Transverse colon (tissue), 4 donors: ENCODE results near the gene PYCR2. TPM values are rescaled to one million over a fixed set of nuclear protein-coding genes. Genes with fewer than 3 reads are reported as not detected.
A peak's percentile ranks its signal among the peaks of the same experiment; 100 is the strongest.

Source experiments
- DNase-seq: peaks from one replicate; pipeline ENCODE4 v3.0.0-alpha.2; 2019
- H3K27ac ChIP-seq, 4 donors: fragments of 200-600 bp; sonication (generic); 2 replicates each; pipeline ENCODE4 v1.5.1; 2016 to 2018; ENCODE audit warnings: inconsistent platforms in 4 of 4
- H3K27me3 ChIP-seq: fragments of 200-600 bp; sonication (generic); 2 replicates; pipeline ENCODE4 v1.5.1; 2017; ENCODE audit warnings: inconsistent platforms
- H3K36me3 ChIP-seq, 4 donors: fragments of 200-600 bp; sonication (generic); 2 replicates each; pipeline ENCODE4 v1.5.1; 2017 to 2019; ENCODE audit warnings: inconsistent platforms in 4 of 4
- H3K4me1 ChIP-seq, 4 donors: fragments of 200-600 bp; sonication (generic); 2 replicates each; pipeline ENCODE4 v1.5.1; 2017 to 2020; ENCODE audit warnings: inconsistent platforms in 4 of 4
- H3K4me3 ChIP-seq, 4 donors: fragments of 200-600 bp; sonication (generic); 1 replicate in 1 of 4; 2 replicates in 3 of 4; pipeline versions ENCODE4 v1.5.1 to v1.6.1; 2017 to 2019; ENCODE audit warnings: inconsistent platforms in 4 of 4
- H3K9me3 ChIP-seq, 2 donors: fragments of 200-600 bp; sonication (generic); 2 replicates each; pipeline ENCODE4 v1.5.1; 2017 to 2019; ENCODE audit warnings: inconsistent platforms in 2 of 2
- CTCF ChIP-seq, 5 experiments: fragments of 200-600 bp in 3 of 5; fragments of 450-650 bp in 2 of 5; sonication (generic) in 3 of 5; IDR thresholded peaks; 1 replicate in 2 of 5; 2 replicates in 3 of 5; pipeline ENCODE4 v1.5.1; 2016 to 2017; ENCODE audit warnings: antibody characterized with exemption in 5 of 5, inconsistent platforms in 3 of 5, mild to moderate bottlenecking in 2 of 5, moderate library complexity in 1 of 5
- EP300 ChIP-seq: sonication (generic); formaldehyde crosslinking; IDR thresholded peaks from one replicate; pipeline ENCODE4 v1.6.1; 2017; ENCODE audit warnings: antibody characterized with exemption, low read depth
- POLR2A ChIP-seq: fragments of 450-650 bp; IDR thresholded peaks from one replicate; pipeline ENCODE4 v1.6.1; 2016; ENCODE audit warnings: antibody characterized with exemption, mild to moderate bottlenecking, moderate library complexity
- POLR2AphosphoS5 ChIP-seq, 3 donors: sonication (generic); formaldehyde crosslinking; IDR thresholded peaks; one replicate each; pipeline ENCODE4 v1.6.1; 2016; ENCODE audit warnings: antibody characterized with exemption in 3 of 3
- WGBS, 2 donors: methylation state at CpG; one replicate each; pipeline ENCODE4 v1.1.5; 2018; ENCODE audit warnings: low coverage in 1 of 2; 5-methylcytosine and 5-hydroxymethylcytosine counted together
- in situ Hi-C, 4 donors: fragments of 200-750 bp; cut with MboI; loops; one replicate each; pipeline versions ENCODE4 v1.15.0 to v1.15.1; 2017; ENCODE audit warnings: low sequenced_read_pairs in 3 of 4, low pct_ligation_motif_present in 1 of 4, low pct_unique_long_range_greater_than_20kb in 1 of 4
- intact Hi-C: fragments of 100-400 bp; cut with DNase I; formaldehyde crosslinking; loops from one replicate; pipeline ENCODE4 v1.15.1; 2023; ENCODE audit warnings: low total_unique reads
- total RNA-seq, 4 donors: library from RNA; depleted of rRNA; stranded (reverse); fragments of >200 nt; gene quantifications; one replicate each; pipeline ENCODE4 v1.1.0, GENCODE V29; 2016

PYCR2 gene
- total RNA-seq, 4 donors from 2014 or later = 26.5 to 40.6 (median 32.2) TPM

GRCh38 chr1:225880222-225880588 is 43.8 kb downstream of the PYCR2 start:
- Histone ChIP-seq H3K36me3 (no peaks in the 10 kb centered on the region), H3K4me1 (peaks cover 44 to 74% (median 62%) of the 10 kb centered on the region in 4 donors), H3K9me3 (no peaks in the 10 kb centered on the region), H3K4me3 (peak overlapping the region in 2 of 4 donors; percentile 19 to 92), H3K27me3 (no peaks in the 10 kb centered on the region), H3K27ac (peak overlapping the region; percentile 93 to 98 (median 98))
- WGBS, 2 donors = 61% methylated on average over 2 of the region's 2 CpGs; no CpG with 5 or more reads in 1 of the 2 donors
- in situ Hi-C loops = no loop called here
- intact Hi-C loops = no loop called here
- no peak for TF ChIP-seq POLR2AphosphoS5 (IDR thresholded peaks at IDR 0.05)
- TF ChIP-seq CTCF (IDR thresholded peaks at IDR 0.05) = no peak
- peak; percentile 54 for DNase-seq

GRCh38 chr1:225879521-225880221 is 44.4 kb downstream of the PYCR2 start:
- no peaks in the 10 kb centered on the region for H3K36me3 ChIP-seq
- no peaks in the 10 kb centered on the region for H3K27me3 ChIP-seq
- peak overlapping the region in 2 of 4 donors; percentile 19 to 92 for H3K4me3 ChIP-seq
- peak overlapping the region; percentile 93 to 98 (median 98) for H3K27ac ChIP-seq
- TF ChIP-seq EP300 = no peak
- TF ChIP-seq POLR2A = peak; percentile 77
- TF ChIP-seq CTCF (IDR thresholded peaks at IDR 0.05) = no peak
- TF ChIP-seq POLR2AphosphoS5 (IDR thresholded peaks at IDR 0.05) = peak; percentile 54 to 81 (median 67)
- H3K4me1 ChIP-seq = peaks cover 44 to 78% (median 67%) of the 10 kb centered on the region in 4 donors
- WGBS, 2 donors = 0 to 44% methylated on average over 1 to 8 of the region's 8 CpGs
- DNase-seq = peak; percentile 68
- intact Hi-C loops (no loop called here), in situ Hi-C loops (no loop called here)
- no peaks in the 10 kb centered on the region for H3K9me3 ChIP-seq

GRCh38 chr1:225878282-225878681 is 45.8 kb downstream of the PYCR2 start:
- no peaks in the 10 kb centered on the region for H3K9me3 ChIP-seq
- no peak overlapping the region for H3K4me3 ChIP-seq
- H3K27ac ChIP-seq = peak overlapping the region; percentile 93 to 98 (median 98)
- WGBS, 2 donors = 52% methylated on average over 4 of the region's 4 CpGs; no CpG with 5 or more reads in 1 of the 2 donors
- TF ChIP-seq EP300 = no peak
- no peak for TF ChIP-seq CTCF (IDR thresholded peaks at IDR 0.05)
- no peak for TF ChIP-seq POLR2AphosphoS5 (IDR thresholded peaks at IDR 0.05)
- TF ChIP-seq POLR2A = no peak
- DNase-seq = no peak
- peaks cover 0 to 13% (median 5%) of the 10 kb centered on the region in 4 donors for H3K36me3 ChIP-seq
- intact Hi-C loops = no loop called here
- H3K27me3 ChIP-seq = no peaks in the 10 kb centered on the region
- in situ Hi-C loops = no loop called here
- H3K4me1 ChIP-seq = peaks cover 43 to 68% (median 65%) of the 10 kb centered on the region in 4 donors

GRCh38 chr1:225877580-225877979 is 46.5 kb downstream of the PYCR2 start:
- Histone ChIP-seq H3K4me1 (peaks cover 41 to 68% (median 63%) of the 10 kb centered on the region in 4 donors), H3K4me3 (no peak overlapping the region), H3K27me3 (no peaks in the 10 kb centered on the region), H3K27ac (peak overlapping the region; percentile 93 to 98 (median 98)), H3K9me3 (no peaks in the 10 kb centered on the region), H3K36me3 (peaks cover 0 to 17% (median 8%) of the 10 kb centered on the region in 4 donors)
- in situ Hi-C loops (no loop called here), intact Hi-C loops (no loop called here)
- TF ChIP-seq CTCF (IDR thresholded peaks at IDR 0.05) (peak; percentile 33 to 52 (median 42)), EP300 (no peak)
- WGBS, 2 donors = 36% methylated on average over 10 of the region's 10 CpGs; no CpG with 5 or more reads in 1 of the 2 donors
- peak; percentile 67 for DNase-seq
